Tibial nerve (tissue), 4 donors: ENCODE measurements around the gene CARNS1. TPM values are rescaled to one million over a fixed set of nuclear protein-coding genes. Genes with fewer than 3 reads are reported as not detected.

Source experiments
- DNase-seq, 2 donors: peaks; one replicate each; pipeline ENCODE4 v3.0.0-alpha.2; 2019; ENCODE audit warnings: low spot score in 2 of 2
- H3K27ac ChIP-seq, 4 donors: fragments of 200-600 bp; sonication (generic) in 3 of 4; one replicate each; pipeline ENCODE4 v1.5.1; 2017 to 2019; ENCODE audit warnings: mild to moderate bottlenecking in 1 of 4
- H3K27me3 ChIP-seq, 2 donors: fragments of 200-600 bp; sonication (generic) in 1 of 2; one replicate each; pipeline versions ENCODE4 v1.5.1 to v1.6.0; 2017 to 2019
- H3K36me3 ChIP-seq, 3 donors: fragments of 200-600 bp; sonication (generic); one replicate each; pipeline ENCODE4 v1.5.1; 2018 to 2019
- H3K4me1 ChIP-seq, 4 donors: fragments of 200-600 bp; sonication (generic) in 3 of 4; one replicate each; pipeline ENCODE4 v1.5.1; 2017 to 2019
- H3K4me3 ChIP-seq, 4 donors: fragments of 200-600 bp; sonication (generic) in 3 of 4; one replicate each; pipeline ENCODE4 v1.5.1; 2017 to 2019; ENCODE audit warnings: mild to moderate bottlenecking in 1 of 4, moderate library complexity in 1 of 4
- H3K9me3 ChIP-seq, 4 donors: fragments of 200-600 bp; sonication (generic) in 3 of 4; one replicate each; pipeline ENCODE4 v1.5.1; 2017 to 2019
- EP300 ChIP-seq, 2 donors: sonication (generic); formaldehyde crosslinking; IDR thresholded peaks; one replicate each; pipeline ENCODE4 v1.6.1; 2017; ENCODE audit warnings: antibody characterized with exemption in 2 of 2, mild to moderate bottlenecking in 1 of 2
- POLR2A ChIP-seq, 2 donors: fragments of 450-650 bp; IDR thresholded peaks; one replicate each; pipeline ENCODE4 v1.6.1; 2017; ENCODE audit warnings: antibody characterized with exemption in 2 of 2, mild to moderate bottlenecking in 2 of 2, moderate library complexity in 2 of 2
- WGBS, 2 donors: methylation state at CpG; one replicate each; pipeline ENCODE4 v1.1.5; 2018; 5-methylcytosine and 5-hydroxymethylcytosine counted together
- total RNA-seq, 4 donors: library from RNA; depleted of rRNA; stranded (reverse); fragments of >200 nt; gene quantifications; one replicate each; pipeline ENCODE4 v1.1.0, GENCODE V29; 2016
- TF ChIP-seq, protein P1 (sequence below), 5 experiments: fragments of 200-600 bp in 3 of 5; fragments of 450-650 bp in 2 of 5; sonication (generic) in 3 of 5; IDR thresholded peaks; one replicate each; pipeline ENCODE4 v1.5.1; 2016 to 2019; ENCODE audit warnings: antibody characterized with exemption in 5 of 5, mild to moderate bottlenecking in 3 of 5, moderate library complexity in 2 of 5

Gene CARNS1
- total RNA-seq, 4 donors from 2014 or later: 1.8 to 5.9 (median 4.3) TPM

- H3K4me1 ChIP-seq: peaks cover 0 to 64% (median 24%) of the 10 kb centered on the region in 4 donors
Measured at GRCh38 chr11:67395555-67396258, 19.8 kb upstream of the CARNS1 start.

GRCh38 chr11:67396259-67396581 lies 19.3 kb upstream of the CARNS1 start:
- Histone ChIP-seq H3K36me3 (peaks cover 0 to 72% (median 21%) of the 10 kb centered on the region in 3 donors), H3K4me1 (peaks cover 0 to 62% (median 22%) of the 10 kb centered on the region in 4 donors), H3K4me3 (no peak overlapping the region), H3K27ac (no peak overlapping the region), H3K9me3 (no peaks in the 10 kb centered on the region), H3K27me3 (no peaks in the 10 kb centered on the region)
- WGBS, 2 donors: 85% methylated on average over 7 of the region's 7 CpGs
- no peak for TF ChIP-seq POLR2A (IDR thresholded peaks at IDR 0.05)
- TF ChIP-seq, protein P1, sequence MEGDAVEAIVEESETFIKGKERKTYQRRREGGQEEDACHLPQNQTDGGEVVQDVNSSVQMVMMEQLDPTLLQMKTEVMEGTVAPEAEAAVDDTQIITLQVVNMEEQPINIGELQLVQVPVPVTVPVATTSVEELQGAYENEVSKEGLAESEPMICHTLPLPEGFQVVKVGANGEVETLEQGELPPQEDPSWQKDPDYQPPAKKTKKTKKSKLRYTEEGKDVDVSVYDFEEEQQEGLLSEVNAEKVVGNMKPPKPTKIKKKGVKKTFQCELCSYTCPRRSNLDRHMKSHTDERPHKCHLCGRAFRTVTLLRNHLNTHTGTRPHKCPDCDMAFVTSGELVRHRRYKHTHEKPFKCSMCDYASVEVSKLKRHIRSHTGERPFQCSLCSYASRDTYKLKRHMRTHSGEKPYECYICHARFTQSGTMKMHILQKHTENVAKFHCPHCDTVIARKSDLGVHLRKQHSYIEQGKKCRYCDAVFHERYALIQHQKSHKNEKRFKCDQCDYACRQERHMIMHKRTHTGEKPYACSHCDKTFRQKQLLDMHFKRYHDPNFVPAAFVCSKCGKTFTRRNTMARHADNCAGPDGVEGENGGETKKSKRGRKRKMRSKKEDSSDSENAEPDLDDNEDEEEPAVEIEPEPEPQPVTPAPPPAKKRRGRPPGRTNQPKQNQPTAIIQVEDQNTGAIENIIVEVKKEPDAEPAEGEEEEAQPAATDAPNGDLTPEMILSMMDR (IDR thresholded peaks at IDR 0.05): no peak
- DNase-seq: no peak

More at GRCh38 chr11:67395555-67396258, 19.8 kb upstream of the CARNS1 start:
- H3K4me3 ChIP-seq: no peak overlapping the region
- H3K9me3 ChIP-seq: no peaks in the 10 kb centered on the region
- TF ChIP-seq POLR2A (IDR thresholded peaks at IDR 0.05) (no peak), EP300 (IDR thresholded peaks at IDR 0.05) (no peak)
- TF ChIP-seq, protein P1 (IDR thresholded peaks at IDR 0.05): no peak
- peaks cover 0 to 72% (median 21%) of the 10 kb centered on the region in 3 donors for H3K36me3 ChIP-seq
- WGBS, 2 donors: 80 to 84% methylated on average over 10 to 17 of the region's 19 CpGs
- H3K27ac ChIP-seq: no peak overlapping the region
- H3K27me3 ChIP-seq: no peaks in the 10 kb centered on the region
- DNase-seq: no peak

DNA sequence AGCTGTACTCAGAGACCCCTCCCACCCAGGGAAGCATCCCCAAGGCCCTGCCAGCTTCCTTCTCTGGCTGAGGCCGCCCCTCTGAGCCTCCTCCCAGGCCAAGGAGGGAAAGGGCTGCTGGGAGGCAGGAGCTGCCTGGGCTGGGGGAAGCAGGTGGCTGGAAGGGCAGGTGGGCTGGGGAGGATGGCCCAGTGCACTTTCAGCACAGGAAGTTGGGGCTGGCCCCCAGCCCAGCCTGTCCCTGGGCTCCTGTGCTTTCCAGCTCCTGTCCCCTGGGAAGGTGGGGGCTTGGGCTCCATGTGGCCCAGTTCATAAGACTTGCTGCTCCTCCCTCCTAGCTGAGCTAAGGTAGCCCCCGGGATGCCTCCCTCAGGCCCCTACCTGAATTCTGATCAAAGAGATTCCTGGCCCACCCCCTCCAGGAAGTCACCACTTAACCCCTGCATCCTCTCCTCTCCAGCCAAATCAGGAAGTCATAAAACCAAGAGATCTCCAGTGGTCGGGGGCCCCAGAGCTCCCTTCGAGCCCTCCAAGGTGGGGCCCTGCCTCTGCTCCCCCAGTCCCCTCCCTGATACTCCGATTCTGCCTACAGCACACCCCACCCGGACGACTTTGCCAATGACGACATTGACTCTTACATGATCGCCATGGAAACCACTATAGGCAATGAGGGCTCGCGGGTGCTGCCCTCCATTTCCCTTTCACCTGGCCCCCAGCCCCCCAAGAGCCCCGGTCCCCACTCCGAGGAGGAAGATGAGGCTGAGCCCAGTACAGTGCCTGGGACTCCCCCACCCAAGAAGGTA lies 18.7 kb upstream of the CARNS1 start:
- Histone ChIP-seq H3K36me3 (peaks cover 0 to 72% (median 21%) of the 10 kb centered on the region in 3 donors), H3K9me3 (no peaks in the 10 kb centered on the region), H3K4me1 (peaks cover 0 to 60% (median 22%) of the 10 kb centered on the region in 4 donors), H3K4me3 (no peak overlapping the region), H3K27ac (peak overlapping the region in 1 of 4 donors; percentile 27), H3K27me3 (no peaks in the 10 kb centered on the region)
- no peak for TF ChIP-seq EP300 (IDR thresholded peaks at IDR 0.05)
- TF ChIP-seq, protein P1 (IDR thresholded peaks at IDR 0.05): no peak
- WGBS, 2 donors: 46 to 51% methylated on average over 13 of the region's 13 CpGs
- DNase-seq: no peak

GRCh38 chr11:67397536-67397935 lies 17.9 kb upstream of the CARNS1 start:
- TF ChIP-seq POLR2A (IDR thresholded peaks at IDR 0.05) (no peak), EP300 (IDR thresholded peaks at IDR 0.05) (no peak)
- TF ChIP-seq, protein P1 (IDR thresholded peaks at IDR 0.05): no peak
- Histone ChIP-seq H3K4me3 (no peak overlapping the region), H3K27ac (no peak overlapping the region), H3K9me3 (no peaks in the 10 kb centered on the region), H3K4me1 (peaks cover 0 to 64% (median 24%) of the 10 kb centered on the region in 4 donors), H3K27me3 (no peaks in the 10 kb centered on the region), H3K36me3 (peaks cover 0 to 72% (median 21%) of the 10 kb centered on the region in 3 donors)
- WGBS, 2 donors: 78 to 81% methylated on average over 6 of the region's 6 CpGs
- DNase-seq: no peak
